GM06990 (cell line): Measurements from ENCODE around the gene THOP1.

ENCODE experiments used
- DNase-seq: peaks from one replicate; pipeline ENCODE4 v3.0.0-alpha.2; 2011; ENCODE audit not compliant: insufficient read length; ENCODE audit errors: extremely low read depth
- H3K27me3 ChIP-seq: replicated peaks from 2 replicates; pipeline ENCODE4 v1.6.0; 2011; ENCODE audit warnings: low read length; ENCODE audit not compliant: control insufficient read depth, insufficient read depth
- H3K36me3 ChIP-seq: 2 replicates; pipeline ENCODE4 v1.5.1; 2011; ENCODE audit warnings: low read length; ENCODE audit not compliant: control insufficient read depth, insufficient read depth
- H3K4me3 ChIP-seq: replicated peaks from 2 replicates; pipeline ENCODE4 v1.5.1; 2011; ENCODE audit warnings: low read depth, mild to moderate bottlenecking, control low read depth, low read length
- TF ChIP-seq, protein P1 (sequence below): IDR thresholded peaks from 2 replicates; pipeline ENCODE4 v1.5.1; 2011; ENCODE audit warnings: low read length, control low read depth, mild to moderate bottlenecking, inconsistent platforms; ENCODE audit not compliant: insufficient read depth, poor library complexity, severe bottlenecking

The THOP1 gene

DNA sequence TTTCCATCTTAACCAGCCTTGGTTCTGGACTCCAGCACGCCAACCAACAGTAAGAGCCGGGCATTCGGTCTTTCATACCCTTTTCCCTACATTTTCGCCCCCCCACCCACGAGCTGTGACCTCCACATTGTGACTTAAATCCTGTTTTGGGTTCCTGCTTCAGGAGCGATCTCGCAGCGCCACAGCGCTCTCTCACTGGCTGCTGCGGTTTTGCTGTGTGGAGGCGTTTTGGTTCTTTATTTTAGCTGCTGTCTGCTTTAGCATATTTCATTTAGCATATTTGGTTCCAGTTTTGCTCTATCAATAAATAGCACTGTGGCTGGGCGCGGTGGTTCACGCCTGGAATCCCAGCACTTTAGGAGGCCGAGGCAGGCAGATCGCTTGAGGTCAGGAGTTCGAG lies 25.9 kb upstream of the THOP1 start:
- Histone ChIP-seq H3K36me3 (peaks cover 39% of the 10 kb centered on the region), H3K4me3 (no peak overlapping the region), H3K27me3 (no peaks in the 10 kb centered on the region)
- no peak for DNase-seq
- TF ChIP-seq, protein P1, sequence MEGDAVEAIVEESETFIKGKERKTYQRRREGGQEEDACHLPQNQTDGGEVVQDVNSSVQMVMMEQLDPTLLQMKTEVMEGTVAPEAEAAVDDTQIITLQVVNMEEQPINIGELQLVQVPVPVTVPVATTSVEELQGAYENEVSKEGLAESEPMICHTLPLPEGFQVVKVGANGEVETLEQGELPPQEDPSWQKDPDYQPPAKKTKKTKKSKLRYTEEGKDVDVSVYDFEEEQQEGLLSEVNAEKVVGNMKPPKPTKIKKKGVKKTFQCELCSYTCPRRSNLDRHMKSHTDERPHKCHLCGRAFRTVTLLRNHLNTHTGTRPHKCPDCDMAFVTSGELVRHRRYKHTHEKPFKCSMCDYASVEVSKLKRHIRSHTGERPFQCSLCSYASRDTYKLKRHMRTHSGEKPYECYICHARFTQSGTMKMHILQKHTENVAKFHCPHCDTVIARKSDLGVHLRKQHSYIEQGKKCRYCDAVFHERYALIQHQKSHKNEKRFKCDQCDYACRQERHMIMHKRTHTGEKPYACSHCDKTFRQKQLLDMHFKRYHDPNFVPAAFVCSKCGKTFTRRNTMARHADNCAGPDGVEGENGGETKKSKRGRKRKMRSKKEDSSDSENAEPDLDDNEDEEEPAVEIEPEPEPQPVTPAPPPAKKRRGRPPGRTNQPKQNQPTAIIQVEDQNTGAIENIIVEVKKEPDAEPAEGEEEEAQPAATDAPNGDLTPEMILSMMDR = no peak

DNA sequence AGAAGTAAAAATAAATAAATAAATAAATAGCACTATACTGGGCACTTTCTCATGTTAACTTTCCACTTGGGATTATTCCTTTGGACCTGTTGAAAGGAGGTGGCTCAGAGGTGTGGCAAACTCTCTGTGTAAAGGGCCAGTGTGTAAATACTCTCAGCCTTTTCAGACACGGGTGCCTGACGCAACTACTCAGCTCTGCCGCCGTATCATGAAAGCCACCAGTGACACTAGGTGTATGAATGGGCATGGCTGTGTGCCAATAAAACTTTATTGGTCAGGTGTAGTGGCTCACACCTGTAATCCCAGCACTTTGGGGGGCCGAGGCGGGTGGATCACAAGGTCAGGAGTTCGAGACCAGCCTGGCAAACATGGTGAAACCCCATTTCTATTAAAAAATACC lies 25.3 kb upstream of the THOP1 start:
- Histone ChIP-seq H3K4me3 (no peak overlapping the region), H3K27me3 (no peaks in the 10 kb centered on the region), H3K36me3 (peaks cover 34% of the 10 kb centered on the region)
- no peak for DNase-seq
- TF ChIP-seq, protein P1 = no peak

DNA sequence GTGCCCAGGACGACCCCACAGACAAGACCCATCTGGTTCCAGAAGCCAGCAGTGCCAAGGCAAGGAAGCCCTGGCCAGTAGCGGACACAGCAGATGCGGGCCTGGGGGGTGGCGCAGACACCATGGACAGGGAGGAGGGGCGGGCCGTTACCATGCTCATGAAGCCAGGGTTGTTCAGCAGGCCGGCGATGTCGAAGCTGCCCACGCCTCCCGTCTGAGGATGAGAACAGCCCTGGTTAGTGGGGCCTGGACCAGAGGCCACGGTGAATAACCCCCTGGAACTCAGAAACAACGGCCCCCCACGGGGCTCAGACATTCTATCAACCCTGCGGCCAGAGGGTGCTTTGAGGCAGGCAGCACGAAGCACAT lies 24.0 kb upstream of the THOP1 start:
- TF ChIP-seq, protein P1 = no peak
- H3K4me3 ChIP-seq = no peak overlapping the region
- peaks cover 36% of the 10 kb centered on the region for H3K36me3 ChIP-seq
- DNase-seq = no peak
- H3K27me3 ChIP-seq = no peaks in the 10 kb centered on the region

DNA sequence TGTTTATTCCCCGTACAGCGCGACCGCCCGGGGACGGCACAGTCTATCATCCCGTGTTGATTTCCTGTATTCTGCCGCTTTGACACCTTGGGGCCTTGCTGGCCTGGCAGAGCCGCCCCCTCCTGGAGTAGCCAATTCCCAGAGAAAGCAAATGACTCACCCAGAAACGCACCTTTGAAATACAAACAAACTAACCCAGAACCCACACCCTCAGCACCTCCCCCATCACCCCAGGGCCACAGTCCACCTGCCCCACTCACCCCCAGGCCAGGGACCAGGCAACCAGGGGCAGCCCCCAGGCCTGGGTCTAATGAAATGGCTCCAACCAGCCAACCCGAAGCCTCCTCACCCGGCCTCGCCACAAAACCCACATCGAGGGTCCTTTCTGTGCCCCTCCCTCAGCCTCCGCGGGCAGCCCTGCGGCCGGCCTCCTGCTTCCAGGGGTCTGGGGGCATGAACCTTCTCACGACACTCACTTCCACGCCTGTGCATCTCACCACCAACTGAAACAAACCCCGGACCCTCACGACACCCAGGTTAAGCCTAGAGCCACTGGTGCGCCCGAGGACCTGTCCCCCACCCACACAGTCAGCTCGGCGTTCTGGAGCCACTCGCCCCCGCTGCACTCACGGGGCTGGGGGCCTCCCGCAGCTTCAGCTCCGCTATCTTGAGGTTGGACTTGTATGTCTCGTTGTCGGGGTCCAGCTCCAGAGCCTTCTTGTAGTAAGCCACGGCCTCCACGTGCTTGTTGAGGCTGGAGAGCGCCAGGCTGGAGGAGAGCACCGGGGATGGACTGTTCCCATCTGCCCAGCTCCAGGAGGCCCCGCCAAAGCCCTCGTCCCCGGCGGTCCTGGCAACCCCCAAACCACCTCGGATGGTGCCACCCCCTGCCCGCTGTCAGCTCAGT lies 23.2 kb upstream of the THOP1 start:
- Histone ChIP-seq H3K36me3 (peaks cover 31% of the 10 kb centered on the region), H3K4me3 (no peak overlapping the region), H3K27me3 (no peaks in the 10 kb centered on the region)
- DNase-seq = no peak
- TF ChIP-seq, protein P1 = no peak

DNA sequence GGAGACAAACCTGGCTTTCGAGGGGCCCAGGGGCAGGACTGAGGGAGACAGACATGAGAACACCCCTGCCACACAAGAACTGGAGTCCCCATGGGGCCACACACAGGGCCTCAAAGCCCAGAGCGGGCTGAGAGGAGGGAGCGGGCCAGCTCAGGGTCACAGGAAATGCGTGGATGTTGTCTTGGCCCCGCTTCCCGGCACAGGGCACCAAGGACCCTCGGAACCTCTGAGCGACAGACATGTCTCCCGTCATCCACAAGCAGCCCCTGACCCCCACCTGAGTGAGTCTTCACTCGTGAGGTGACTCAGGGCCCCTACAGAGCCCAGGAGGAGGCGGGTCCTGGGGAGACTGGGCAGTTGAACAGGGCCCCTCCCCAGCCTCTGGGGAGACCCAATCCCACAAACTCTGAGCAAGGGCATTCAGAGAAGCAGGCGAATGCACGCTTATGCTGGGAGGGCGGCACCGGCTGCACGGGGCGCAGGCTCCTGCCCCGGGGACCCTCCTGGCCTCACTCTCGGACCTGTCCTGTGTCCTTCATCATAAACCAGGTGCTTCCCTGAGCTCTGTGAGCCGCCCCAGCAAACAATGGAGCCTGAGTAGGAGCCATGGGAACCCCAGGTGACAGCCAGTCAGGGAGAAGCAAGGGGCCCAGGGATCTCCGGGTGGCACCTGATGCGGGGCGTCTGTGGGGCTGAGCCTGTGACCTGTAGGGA lies 22.4 kb upstream of the THOP1 start:
- H3K4me3 ChIP-seq = no peak overlapping the region
- DNase-seq = no peak
- peaks cover 28% of the 10 kb centered on the region for H3K36me3 ChIP-seq
- TF ChIP-seq, protein P1 = no peak
- no peaks in the 10 kb centered on the region for H3K27me3 ChIP-seq
